Type B pancreatic cell (in vitro differentiated cells): ENCODE data around the gene CCDC50. TPM values are rescaled to one million over a fixed set of nuclear protein-coding genes. Genes with fewer than 3 reads are reported as not detected.

ENCODE experiments used
- DNase-seq: peaks from one replicate; pipeline ENCODE4 v3.0.0; 2021; ENCODE audit warnings: mixed read lengths; ENCODE audit not compliant: unreplicated experiment; ENCODE audit errors: extremely low spot score
- H3K27ac Mint-ChIP-seq: 2 replicates; pipeline ENCODE4 v1.8.0; 2021; ENCODE audit warnings: mild to moderate bottlenecking, mixed read lengths
- H3K27me3 Mint-ChIP-seq: 2 replicates; pipeline ENCODE4 v1.8.0; 2021; ENCODE audit warnings: mixed read lengths
- H3K36me3 Mint-ChIP-seq: 2 replicates; pipeline ENCODE4 v1.8.0; 2021; ENCODE audit warnings: mixed read lengths
- H3K4me1 Mint-ChIP-seq: one replicate; pipeline ENCODE4 v1.8.0; 2021; ENCODE audit warnings: mixed read lengths; ENCODE audit not compliant: unreplicated experiment
- H3K4me3 Mint-ChIP-seq: 2 replicates; pipeline ENCODE4 v1.8.0; 2021; ENCODE audit warnings: mild to moderate bottlenecking, mixed read lengths
- H3K9me3 Mint-ChIP-seq: 2 replicates; pipeline ENCODE4 v1.8.0; 2021; ENCODE audit warnings: mixed read lengths
- total RNA-seq: library from RNA; stranded (reverse); gene quantifications from 2 replicates; pipeline ENCODE4 v1.2.1, GENCODE V29; 2021; ENCODE audit warnings: low replicate concordance
- TF ChIP-seq, protein P1 (sequence below): fragments of 200-600 bp; sonication (generic); conservative IDR thresholded peaks from 2 replicates; pipeline ENCODE4 v1.5.0; 2021; ENCODE audit warnings: antibody characterized with exemption, mild to moderate bottlenecking

Gene CCDC50
- total RNA-seq, 1 donor from 2014 or later = 47.4 TPM

GRCh38 chr3:191372122-191372521 lies 42.9 kb downstream of the CCDC50 start:
- Mint-ChIP-seq H3K27ac (peak overlapping the region; percentile 59), H3K4me3 (no peak overlapping the region), H3K9me3 (no peaks in the 10 kb centered on the region), H3K36me3 (peaks cover 20% of the 10 kb centered on the region), H3K27me3 (no peaks in the 10 kb centered on the region), H3K4me1 (no peaks in the 10 kb centered on the region)
- no peak for DNase-seq
- TF ChIP-seq, protein P1, sequence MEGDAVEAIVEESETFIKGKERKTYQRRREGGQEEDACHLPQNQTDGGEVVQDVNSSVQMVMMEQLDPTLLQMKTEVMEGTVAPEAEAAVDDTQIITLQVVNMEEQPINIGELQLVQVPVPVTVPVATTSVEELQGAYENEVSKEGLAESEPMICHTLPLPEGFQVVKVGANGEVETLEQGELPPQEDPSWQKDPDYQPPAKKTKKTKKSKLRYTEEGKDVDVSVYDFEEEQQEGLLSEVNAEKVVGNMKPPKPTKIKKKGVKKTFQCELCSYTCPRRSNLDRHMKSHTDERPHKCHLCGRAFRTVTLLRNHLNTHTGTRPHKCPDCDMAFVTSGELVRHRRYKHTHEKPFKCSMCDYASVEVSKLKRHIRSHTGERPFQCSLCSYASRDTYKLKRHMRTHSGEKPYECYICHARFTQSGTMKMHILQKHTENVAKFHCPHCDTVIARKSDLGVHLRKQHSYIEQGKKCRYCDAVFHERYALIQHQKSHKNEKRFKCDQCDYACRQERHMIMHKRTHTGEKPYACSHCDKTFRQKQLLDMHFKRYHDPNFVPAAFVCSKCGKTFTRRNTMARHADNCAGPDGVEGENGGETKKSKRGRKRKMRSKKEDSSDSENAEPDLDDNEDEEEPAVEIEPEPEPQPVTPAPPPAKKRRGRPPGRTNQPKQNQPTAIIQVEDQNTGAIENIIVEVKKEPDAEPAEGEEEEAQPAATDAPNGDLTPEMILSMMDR = no peak

DNA sequence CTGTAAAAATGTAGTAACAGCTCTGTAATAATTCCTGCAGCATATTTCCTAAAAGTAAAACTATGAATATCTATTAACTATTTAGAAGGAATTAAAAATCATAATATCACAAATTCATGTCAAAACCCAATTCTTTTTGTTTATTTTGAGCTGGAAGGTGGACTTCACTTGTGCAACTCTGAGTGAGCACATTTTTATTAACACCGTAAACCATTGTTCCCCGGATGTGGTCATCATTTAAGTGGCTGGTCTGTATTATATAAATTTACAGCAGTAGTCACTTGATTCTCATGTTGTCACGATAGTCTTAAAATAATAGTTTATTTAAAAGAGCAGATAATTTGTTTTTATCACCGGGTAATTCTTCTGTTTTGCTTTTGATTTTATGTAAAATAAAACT lies 44.1 kb downstream of the CCDC50 start:
- Mint-ChIP-seq H3K27me3 (no peaks in the 10 kb centered on the region), H3K4me3 (no peak overlapping the region), H3K9me3 (no peaks in the 10 kb centered on the region), H3K27ac (no peak overlapping the region), H3K4me1 (no peaks in the 10 kb centered on the region), H3K36me3 (peaks cover 18% of the 10 kb centered on the region)
- TF ChIP-seq, protein P1 = no peak
- no peak for DNase-seq

GRCh38 chr3:191376516-191377141 lies 47.4 kb downstream of the CCDC50 start:
- no peaks in the 10 kb centered on the region for H3K27me3 Mint-ChIP-seq
- TF ChIP-seq, protein P1 = no peak
- peak overlapping the region; percentile 61 for H3K27ac Mint-ChIP-seq
- no peak for DNase-seq
- H3K4me1 Mint-ChIP-seq = no peaks in the 10 kb centered on the region
- no peaks in the 10 kb centered on the region for H3K9me3 Mint-ChIP-seq
- peaks cover 13% of the 10 kb centered on the region for H3K36me3 Mint-ChIP-seq
- H3K4me3 Mint-ChIP-seq = peak overlapping the region; percentile 46

- no peaks in the 10 kb centered on the region for H3K4me1 Mint-ChIP-seq
- TF ChIP-seq, protein P1 = no peak
- H3K27me3 Mint-ChIP-seq = no peaks in the 10 kb centered on the region
- H3K4me3 Mint-ChIP-seq = no peak overlapping the region
- peak overlapping the region; percentile 13 for H3K27ac Mint-ChIP-seq
- no peak for DNase-seq
- H3K9me3 Mint-ChIP-seq = no peaks in the 10 kb centered on the region
- peaks cover 17% of the 10 kb centered on the region for H3K36me3 Mint-ChIP-seq
Measured at GRCh38 chr3:191378142-191378812, 49.1 kb downstream of the CCDC50 start.

- Mint-ChIP-seq H3K4me3 (no peak overlapping the region), H3K9me3 (no peaks in the 10 kb centered on the region), H3K4me1 (no peaks in the 10 kb centered on the region), H3K27ac (no peak overlapping the region), H3K27me3 (no peaks in the 10 kb centered on the region), H3K36me3 (peaks cover 25% of the 10 kb centered on the region)
- TF ChIP-seq, protein P1 = no peak
- DNase-seq = no peak
Measured at GRCh38 chr3:191379446-191379845, 50.3 kb downstream of the CCDC50 start.
